HG02884 (cell line): ENCODE results near the gene EHD3.

Source experiments
- ATAC-seq: cut with Tn5 transposase; IDR thresholded peaks from one replicate; pipeline ENCODE4 v1.9.1; 2021; ENCODE audit warnings: mild to moderate bottlenecking, moderate library complexity; ENCODE audit not compliant: unreplicated experiment

Gene EHD3

GRCh38 chr2:31234683-31235503 is 941 bp downstream of the EHD3 start:
- no peak for ATAC-seq

- no peak for ATAC-seq
These were observed 1.6 kb downstream of the EHD3 start for GRCh38 chr2:31235504-31235902.

GRCh38 chr2:31236433-31237205 is 2.7 kb downstream of the EHD3 start:
- ATAC-seq: no peak

- ATAC-seq: no peak
These were observed 3.5 kb downstream of the EHD3 start for GRCh38 chr2:31237348-31238017.

GRCh38 chr2:31238126-31238905 is 4.4 kb downstream of the EHD3 start:
- no peak for ATAC-seq

GRCh38 chr2:31238906-31239592 is 5.1 kb downstream of the EHD3 start:
- no peak for ATAC-seq

GRCh38 chr2:31239593-31240177 is 5.7 kb downstream of the EHD3 start:
- no peak for ATAC-seq

GRCh38 chr2:31240381-31241365 is 6.7 kb downstream of the EHD3 start:
- no peak for ATAC-seq

GRCh38 chr2:31241625-31242270 is 7.8 kb downstream of the EHD3 start:
- ATAC-seq: no peak

- ATAC-seq: no peak
These were observed 9.1 kb downstream of the EHD3 start for GRCh38 chr2:31243053-31243452.

GRCh38 chr2:31244101-31244500 is 10.1 kb downstream of the EHD3 start:
- ATAC-seq: no peak

GRCh38 chr2:31246184-31246852 is 12.4 kb downstream of the EHD3 start:
- no peak for ATAC-seq

- ATAC-seq: no peak
These were observed 13.8 kb downstream of the EHD3 start for GRCh38 chr2:31247711-31248110.

- no peak for ATAC-seq
These were observed 14.2 kb downstream of the EHD3 start for GRCh38 chr2:31248139-31248538.

GRCh38 chr2:31249009-31249690 is 15.2 kb downstream of the EHD3 start:
- no peak for ATAC-seq

GRCh38 chr2:31251018-31251417 is 17.1 kb downstream of the EHD3 start:
- ATAC-seq: no peak

GRCh38 chr2:31251851-31252250 is 17.9 kb downstream of the EHD3 start:
- ATAC-seq: no peak
